WI38 (cell line): ENCODE measurements around the gene NCF4.

ENCODE experiments used
- H3K4me3 ChIP-seq: 2 replicates; pipeline ENCODE4 v1.5.1; 2011; ENCODE audit warnings: low read depth, mild to moderate bottlenecking, control low read depth, low read length
- TF ChIP-seq, protein P1 (sequence below): IDR thresholded peaks from 2 replicates; pipeline ENCODE4 v1.5.1; 2012; ENCODE audit warnings: low read depth, mild to moderate bottlenecking, control low read depth, low read length

Gene NCF4

GRCh38 chr22:36923131-36923788 lies 62.5 kb downstream of the NCF4 start:
- no peak overlapping the region for H3K4me3 ChIP-seq
- TF ChIP-seq, protein P1, sequence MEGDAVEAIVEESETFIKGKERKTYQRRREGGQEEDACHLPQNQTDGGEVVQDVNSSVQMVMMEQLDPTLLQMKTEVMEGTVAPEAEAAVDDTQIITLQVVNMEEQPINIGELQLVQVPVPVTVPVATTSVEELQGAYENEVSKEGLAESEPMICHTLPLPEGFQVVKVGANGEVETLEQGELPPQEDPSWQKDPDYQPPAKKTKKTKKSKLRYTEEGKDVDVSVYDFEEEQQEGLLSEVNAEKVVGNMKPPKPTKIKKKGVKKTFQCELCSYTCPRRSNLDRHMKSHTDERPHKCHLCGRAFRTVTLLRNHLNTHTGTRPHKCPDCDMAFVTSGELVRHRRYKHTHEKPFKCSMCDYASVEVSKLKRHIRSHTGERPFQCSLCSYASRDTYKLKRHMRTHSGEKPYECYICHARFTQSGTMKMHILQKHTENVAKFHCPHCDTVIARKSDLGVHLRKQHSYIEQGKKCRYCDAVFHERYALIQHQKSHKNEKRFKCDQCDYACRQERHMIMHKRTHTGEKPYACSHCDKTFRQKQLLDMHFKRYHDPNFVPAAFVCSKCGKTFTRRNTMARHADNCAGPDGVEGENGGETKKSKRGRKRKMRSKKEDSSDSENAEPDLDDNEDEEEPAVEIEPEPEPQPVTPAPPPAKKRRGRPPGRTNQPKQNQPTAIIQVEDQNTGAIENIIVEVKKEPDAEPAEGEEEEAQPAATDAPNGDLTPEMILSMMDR, result no peak

DNA sequence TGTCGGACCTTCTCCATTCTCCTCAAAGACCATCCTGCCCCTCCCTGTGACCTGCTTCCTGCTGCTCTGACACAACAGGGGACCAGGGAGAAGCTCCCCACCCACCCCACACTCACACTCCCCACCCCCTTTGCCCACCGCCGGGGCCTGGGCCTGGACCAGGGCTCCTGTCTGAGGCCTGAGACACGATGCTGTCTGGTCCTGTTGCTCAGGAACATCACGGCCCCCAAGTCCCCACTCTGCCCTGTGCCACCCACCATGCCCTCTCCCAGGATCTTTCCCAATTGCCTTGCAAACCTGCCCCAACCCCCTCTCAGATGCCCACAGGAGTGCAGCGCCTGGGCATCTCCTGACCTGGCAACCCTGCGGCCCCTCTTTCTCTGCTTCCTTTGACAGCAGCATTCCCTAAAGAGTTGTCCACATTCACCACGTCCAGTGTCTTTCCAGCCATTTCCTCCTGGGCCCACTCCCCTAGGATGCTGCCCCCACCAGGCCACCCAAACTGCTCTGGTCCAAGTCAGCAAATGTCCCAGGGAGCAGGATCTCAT lies 63.4 kb downstream of the NCF4 start:
- TF ChIP-seq, protein P1, result no peak
- H3K4me3 ChIP-seq, result no peak overlapping the region

GRCh38 chr22:36925388-36926290 lies 64.8 kb downstream of the NCF4 start:
- TF ChIP-seq, protein P1, result no peak
- H3K4me3 ChIP-seq, result no peak overlapping the region

- no peak overlapping the region for H3K4me3 ChIP-seq
- TF ChIP-seq, protein P1, result no peak
Observed at GRCh38 chr22:36926309-36926708, 65.5 kb downstream of the NCF4 start.

- TF ChIP-seq, protein P1, result no peak
- H3K4me3 ChIP-seq, result no peak overlapping the region
Observed at GRCh38 chr22:36926721-36927435, 66.1 kb downstream of the NCF4 start.
